Activated naive CD4-positive, alpha-beta T cell treated with anti-CD3 and anti-CD28 coated beads for 36 hours (primary cell): ENCODE data around the gene PPARD. TPM values are rescaled to one million over a fixed set of nuclear protein-coding genes. Genes with fewer than 3 reads are reported as not detected.

ENCODE experiments used
- CTCF ChIA-PET: fragments of 350-600 bp; sonication (Branson Sonifier 250); formaldehyde crosslinking; loops from one replicate; lab custom pipeline; 2021; ENCODE audit warnings: antibody characterized with exemption; lab: Charles Lee
- DNase-seq: peaks from one replicate; pipeline ENCODE4 v3.0.0-alpha.2; 2020
- H3K27ac Mint-ChIP-seq: one replicate; pipeline ENCODE4 v1.8.0; 2021; ENCODE audit warnings: mild to moderate bottlenecking, mixed read lengths
- H3K27me3 Mint-ChIP-seq: one replicate; pipeline ENCODE4 v1.8.0; 2021; ENCODE audit warnings: low read depth, mixed read lengths
- H3K36me3 Mint-ChIP-seq: one replicate; pipeline ENCODE4 v1.8.0; 2021; ENCODE audit warnings: low read depth, mixed read lengths
- H3K4me1 Mint-ChIP-seq: one replicate; pipeline ENCODE4 v1.8.0; 2021; ENCODE audit warnings: low read depth, mixed read lengths
- H3K4me3 Mint-ChIP-seq: one replicate; pipeline ENCODE4 v1.8.0; 2021; ENCODE audit warnings: mild to moderate bottlenecking, moderate library complexity, mixed read lengths
- H3K9me3 Mint-ChIP-seq: one replicate; pipeline ENCODE4 v1.8.0; 2021; ENCODE audit warnings: mixed read lengths
- intact Hi-C: fragments of 100-400 bp; cut with micrococcal nuclease; formaldehyde crosslinking; loops from one replicate; pipeline ENCODE4 v1.15.1; 2023
- total RNA-seq, 2 experiments: library from RNA; stranded (reverse); gene quantifications; one replicate each; pipeline ENCODE4 v1.2.3, GENCODE V29; 2021

PPARD gene
- total RNA-seq, 2 experiments from 2014 or later, result 10.8 to 11.2 TPM

GRCh38 chr6:35360349-35361138 is 18.2 kb downstream of the PPARD start:
- peaks cover 40% of the 10 kb centered on the region for H3K4me1 Mint-ChIP-seq
- intact Hi-C loops, result no loop called here
- H3K27ac Mint-ChIP-seq, result no peak overlapping the region
- H3K4me3 Mint-ChIP-seq, result no peak overlapping the region
- DNase-seq, result no peak
- H3K9me3 Mint-ChIP-seq, result no peaks in the 10 kb centered on the region
- H3K27me3 Mint-ChIP-seq, result no peaks in the 10 kb centered on the region
- H3K36me3 Mint-ChIP-seq, result peaks cover 3% of the 10 kb centered on the region
- CTCF ChIA-PET, result interaction anchor here (1.4 kb wide), 1 partner anchor 12 kb away, joined by 4 read pairs; no protein-coding TSS in a partner anchor

GRCh38 chr6:35362200-35362599 is 19.8 kb downstream of the PPARD start:
- Mint-ChIP-seq H3K27me3 (no peaks in the 10 kb centered on the region), H3K9me3 (no peaks in the 10 kb centered on the region), H3K36me3 (no peaks in the 10 kb centered on the region), H3K27ac (no peak overlapping the region), H3K4me3 (no peak overlapping the region), H3K4me1 (peaks cover 39% of the 10 kb centered on the region)
- intact Hi-C loops, result no loop called here
- no peak for DNase-seq
- CTCF ChIA-PET, result interaction anchor here (1.4 to 1.5 kb wide), 2 partner anchors 14 to 16 kb away, joined by 3 to 4 read pairs; no protein-coding TSS in a partner anchor

- Mint-ChIP-seq H3K36me3 (no peaks in the 10 kb centered on the region), H3K9me3 (no peaks in the 10 kb centered on the region), H3K4me3 (no peak overlapping the region), H3K4me1 (peaks cover 39% of the 10 kb centered on the region), H3K27me3 (no peaks in the 10 kb centered on the region), H3K27ac (peak overlapping the region; percentile 1)
- CTCF ChIA-PET, result interaction anchor here (0.6 to 1.5 kb wide), 2 partner anchors 18 to 91 kb away, joined by 3 read pairs; no protein-coding TSS in a partner anchor
- intact Hi-C loops, result no loop called here
- no peak for DNase-seq
Measured at GRCh38 chr6:35363293-35363750, 21.0 kb downstream of the PPARD start.

GRCh38 chr6:35365594-35366203 is 23.3 kb downstream of the PPARD start:
- H3K4me1 Mint-ChIP-seq, result peaks cover 51% of the 10 kb centered on the region
- CTCF ChIA-PET, result interaction anchor here (1.5 kb wide), 1 partner anchor 68 kb away, joined by 4 read pairs; the partner anchor contains the start of gene DEF6
- no peaks in the 10 kb centered on the region for H3K27me3 Mint-ChIP-seq
- intact Hi-C loops, result no loop called here
- no peaks in the 10 kb centered on the region for H3K36me3 Mint-ChIP-seq
- DNase-seq, result no peak
- peak overlapping the region; percentile 43 for H3K27ac Mint-ChIP-seq
- no peaks in the 10 kb centered on the region for H3K9me3 Mint-ChIP-seq
- H3K4me3 Mint-ChIP-seq, result no peak overlapping the region

GRCh38 chr6:35366204-35366596 is 23.8 kb downstream of the PPARD start:
- CTCF ChIA-PET, result interaction anchor here (1.5 kb wide), 1 partner anchor 69 kb away, joined by 4 read pairs; the partner anchor contains the start of gene DEF6
- Mint-ChIP-seq H3K9me3 (no peaks in the 10 kb centered on the region), H3K36me3 (no peaks in the 10 kb centered on the region), H3K4me1 (peaks cover 55% of the 10 kb centered on the region), H3K27me3 (no peaks in the 10 kb centered on the region), H3K27ac (peak overlapping the region; percentile 43), H3K4me3 (no peak overlapping the region)
- no peak for DNase-seq
- intact Hi-C loops, result no loop called here

- peaks cover 52% of the 10 kb centered on the region for H3K4me1 Mint-ChIP-seq
- no peak overlapping the region for H3K4me3 Mint-ChIP-seq
- H3K9me3 Mint-ChIP-seq, result no peaks in the 10 kb centered on the region
- CTCF ChIA-PET, result interaction anchor here (0.8 to 1.4 kb wide), 4 partner anchors 9 to 82 kb away, joined by 3 to 5 read pairs (median 4); partner anchors contain the start of gene DEF6
- H3K27ac Mint-ChIP-seq, result peak overlapping the region; percentile 16
- H3K27me3 Mint-ChIP-seq, result no peaks in the 10 kb centered on the region
- H3K36me3 Mint-ChIP-seq, result no peaks in the 10 kb centered on the region
- DNase-seq, result no peak
- intact Hi-C loops, result loop anchor here (2.0 kb wide), 2 partner anchors 25 to 65 kb away; partner anchors contain the start of gene PPARD
Measured at GRCh38 chr6:35367646-35368037, 25.3 kb downstream of the PPARD start.

GRCh38 chr6:35368038-35368887 is 25.9 kb downstream of the PPARD start:
- intact Hi-C loops, result loop anchor here (2.0 kb wide), 2 partner anchors 25 to 65 kb away; partner anchors contain the start of gene PPARD
- peak; percentile 64 for DNase-seq
- H3K36me3 Mint-ChIP-seq, result no peaks in the 10 kb centered on the region
- peaks cover 49% of the 10 kb centered on the region for H3K4me1 Mint-ChIP-seq
- CTCF ChIA-PET, result interaction anchor here (0.8 to 1.4 kb wide), 5 partner anchors 9 to 81 kb away, joined by 3 to 5 read pairs (median 3); partner anchors contain the start of gene DEF6
- H3K9me3 Mint-ChIP-seq, result no peaks in the 10 kb centered on the region
- H3K27me3 Mint-ChIP-seq, result no peaks in the 10 kb centered on the region
- no peak overlapping the region for H3K4me3 Mint-ChIP-seq
- H3K27ac Mint-ChIP-seq, result peak overlapping the region; percentile 33

- no peaks in the 10 kb centered on the region for H3K36me3 Mint-ChIP-seq
- H3K4me1 Mint-ChIP-seq, result peaks cover 49% of the 10 kb centered on the region
- H3K9me3 Mint-ChIP-seq, result no peaks in the 10 kb centered on the region
- CTCF ChIA-PET, result interaction anchor here (0.7 kb wide), 1 partner anchor 247 kb away, joined by 3 read pairs; no protein-coding TSS in a partner anchor
- H3K27me3 Mint-ChIP-seq, result no peaks in the 10 kb centered on the region
- intact Hi-C loops, result no loop called here
- H3K4me3 Mint-ChIP-seq, result peak overlapping the region; percentile 36
- H3K27ac Mint-ChIP-seq, result peak overlapping the region; percentile 85
- peak; percentile 54 for DNase-seq
Measured at GRCh38 chr6:35370124-35370741, 27.9 kb downstream of the PPARD start.

GRCh38 chr6:35370785-35371493 is 28.6 kb downstream of the PPARD start:
- intact Hi-C loops, result no loop called here
- Mint-ChIP-seq H3K4me1 (peaks cover 46% of the 10 kb centered on the region), H3K27ac (peak overlapping the region; percentile 85), H3K4me3 (peak overlapping the region; percentile 12), H3K36me3 (no peaks in the 10 kb centered on the region), H3K9me3 (no peaks in the 10 kb centered on the region), H3K27me3 (no peaks in the 10 kb centered on the region)
- CTCF ChIA-PET, result interaction anchor here (1.5 kb wide), 1 partner anchor 130 kb away, joined by 3 read pairs; no protein-coding TSS in a partner anchor
- DNase-seq, result no peak

GRCh38 chr6:35371494-35372262 is 29.3 kb downstream of the PPARD start:
- H3K4me1 Mint-ChIP-seq, result peaks cover 48% of the 10 kb centered on the region
- H3K9me3 Mint-ChIP-seq, result no peaks in the 10 kb centered on the region
- DNase-seq, result no peak
- peak overlapping the region; percentile 14 for H3K27ac Mint-ChIP-seq
- no peaks in the 10 kb centered on the region for H3K36me3 Mint-ChIP-seq
- no peak overlapping the region for H3K4me3 Mint-ChIP-seq
- intact Hi-C loops, result no loop called here
- H3K27me3 Mint-ChIP-seq, result no peaks in the 10 kb centered on the region
- CTCF ChIA-PET, result interaction anchor here (0.8 to 1.5 kb wide), 2 partner anchors 77 to 131 kb away, joined by 3 read pairs; no protein-coding TSS in a partner anchor
